HL-60 (cell line): ENCODE measurements around the gene HMCN2.

Experiments
- CTCF ChIP-seq: IDR thresholded peaks from one replicate; pipeline ENCODE4 v1.5.1; 2011; ENCODE audit warnings: low read length, control low read depth, inconsistent platforms; ENCODE audit not compliant: insufficient read depth
- POLR2AphosphoS5 ChIP-seq: IDR thresholded peaks from 2 replicates; pipeline ENCODE4 v1.6.1; 2012; ENCODE audit warnings: low read depth
- SPI1 ChIP-seq: IDR thresholded peaks from 2 replicates; pipeline ENCODE4 v1.6.1; 2012; ENCODE audit warnings: low read depth, mild to moderate bottlenecking, borderline replicate concordance

GRCh38 chr9:130459941-130460669 lies 194.5 kb downstream of the HMCN2 start:
- TF ChIP-seq POLR2AphosphoS5 (no peak), CTCF (no peak), SPI1 (no peak)
